BE2C (cell line): Measurements from ENCODE around the gene NT5M.

ENCODE experiments used
- DNase-seq: peaks from one replicate; pipeline ENCODE4 v3.0.0-alpha.2; 2020
- H3K27me3 ChIP-seq: fragments of 250-450 bp; sonication (Bioruptor Pico); 2 replicates; pipeline ENCODE4 v1.5.1; 2020; ENCODE audit warnings: mild to moderate bottlenecking
- H3K36me3 ChIP-seq: fragments of 250-450 bp; sonication (Bioruptor Pico); 2 replicates; pipeline ENCODE4 v1.5.1; 2020; ENCODE audit warnings: mild to moderate bottlenecking
- H3K4me1 ChIP-seq: fragments of 250-450 bp; sonication (Bioruptor Pico); 2 replicates; pipeline ENCODE4 v1.5.1; 2020
- H3K4me3 ChIP-seq: 2 replicates; pipeline ENCODE4 v1.5.1; 2011; ENCODE audit warnings: low read depth, low read length
- H3K9me3 ChIP-seq: fragments of 250-450 bp; sonication (Bioruptor Pico); 2 replicates; pipeline ENCODE4 v1.5.1; 2020
- CTCF ChIP-seq: IDR thresholded peaks from 2 replicates; pipeline ENCODE4 v1.5.1; 2012; ENCODE audit warnings: mild to moderate bottlenecking, low read depth, low read length

Gene NT5M

GRCh38 chr17:17351901-17352781 lies 49.0 kb downstream of the NT5M start:
- H3K27me3 ChIP-seq, result no peaks in the 10 kb centered on the region
- H3K4me1 ChIP-seq, result peaks cover 5% of the 10 kb centered on the region; the same call in 1 of the 2 replicates
- DNase-seq, result peak; percentile 84
- H3K4me3 ChIP-seq, result no peak overlapping the region
- no peaks in the 10 kb centered on the region for H3K36me3 ChIP-seq
- no peaks in the 10 kb centered on the region for H3K9me3 ChIP-seq
- TF ChIP-seq CTCF, result no peak

- Histone ChIP-seq H3K4me1 (peaks cover 5% of the 10 kb centered on the region; the same call in 1 of the 2 replicates), H3K4me3 (no peak overlapping the region), H3K36me3 (no peaks in the 10 kb centered on the region), H3K9me3 (no peaks in the 10 kb centered on the region), H3K27me3 (no peaks in the 10 kb centered on the region)
- no peak for DNase-seq
- no peak for TF ChIP-seq CTCF
These were observed 49.9 kb downstream of the NT5M start for GRCh38 chr17:17352836-17353624.

- H3K36me3 ChIP-seq, result no peaks in the 10 kb centered on the region
- no peak for DNase-seq
- H3K9me3 ChIP-seq, result no peaks in the 10 kb centered on the region
- TF ChIP-seq CTCF, result no peak
- no peaks in the 10 kb centered on the region for H3K27me3 ChIP-seq
- H3K4me1 ChIP-seq, result peaks cover 5% of the 10 kb centered on the region; the same call in 1 of the 2 replicates
- no peak overlapping the region for H3K4me3 ChIP-seq
These were observed 50.7 kb downstream of the NT5M start for GRCh38 chr17:17353625-17354484.

- H3K4me3 ChIP-seq, result no peak overlapping the region
- H3K36me3 ChIP-seq, result no peaks in the 10 kb centered on the region
- no peaks in the 10 kb centered on the region for H3K27me3 ChIP-seq
- peaks cover 5% of the 10 kb centered on the region; the same call in 1 of the 2 replicates for H3K4me1 ChIP-seq
- peak; percentile 70 for DNase-seq
- no peaks in the 10 kb centered on the region for H3K9me3 ChIP-seq
- peak; percentile 74 for TF ChIP-seq CTCF
These were observed 51.6 kb downstream of the NT5M start for GRCh38 chr17:17354560-17355349.

- Histone ChIP-seq H3K4me1 (peaks cover 5% of the 10 kb centered on the region; the same call in 1 of the 2 replicates), H3K4me3 (no peak overlapping the region), H3K36me3 (no peaks in the 10 kb centered on the region), H3K9me3 (no peaks in the 10 kb centered on the region), H3K27me3 (no peaks in the 10 kb centered on the region)
- no peak for TF ChIP-seq CTCF
- DNase-seq, result no peak
These were observed 52.3 kb downstream of the NT5M start for GRCh38 chr17:17355426-17355825.
